Activated B cell treated with CpG ODN at 0.5 μM for 24 hours (primary cell): ENCODE measurements around the gene IKZF1. TPM values are rescaled to one million over a fixed set of nuclear protein-coding genes. Genes with fewer than 3 reads are reported as not detected.
A peak's percentile ranks its signal among the peaks of the same experiment; 100 is the strongest.

Experiments used
- ATAC-seq: fragments of 200-7000 bp; cut with Tn5 transposase; one replicate; pipeline ENCODE4 v1.10.0; 2021; ENCODE audit warnings: low read depth, mild to moderate bottlenecking, moderate library complexity
- CTCF ChIA-PET: fragments of 350-600 bp; sonication (Branson Sonifier 250); formaldehyde crosslinking; loops from one replicate; lab custom pipeline; 2021; ENCODE audit warnings: antibody characterized with exemption; lab: Charles Lee
- POLR2A ChIA-PET: fragments of 350-600 bp; sonication (Branson Sonifier 250); formaldehyde crosslinking; loops from one replicate; lab custom pipeline; 2021; ENCODE audit warnings: antibody characterized with exemption; lab: Charles Lee
- DNase-seq: peaks from one replicate; pipeline ENCODE4 v3.0.0; 2022
- H3K27ac Mint-ChIP-seq: one replicate; pipeline ENCODE4 v1.8.0; 2020; ENCODE audit warnings: mixed read lengths
- H3K27me3 Mint-ChIP-seq: one replicate; pipeline ENCODE4 v1.8.0; 2021; ENCODE audit warnings: mixed read lengths
- H3K36me3 Mint-ChIP-seq: one replicate; pipeline ENCODE4 v1.8.0; 2021; ENCODE audit warnings: low read depth, mixed read lengths
- H3K4me1 Mint-ChIP-seq: one replicate; pipeline ENCODE4 v1.8.0; 2021; ENCODE audit warnings: mixed read lengths
- H3K4me3 Mint-ChIP-seq: one replicate; pipeline ENCODE4 v1.8.0; 2020; ENCODE audit warnings: mild to moderate bottlenecking, mixed read lengths
- H3K9me3 Mint-ChIP-seq: one replicate; pipeline ENCODE4 v1.8.0; 2020; ENCODE audit warnings: mixed read lengths
- intact Hi-C: fragments of 100-400 bp; cut with micrococcal nuclease; formaldehyde crosslinking; loops from one replicate; pipeline ENCODE4 v1.15.1; 2024
- total RNA-seq: library from RNA; stranded (reverse); gene quantifications from 2 replicates; pipeline ENCODE4 v1.2.3, GENCODE V29; 2022
- TF ChIP-seq, protein P1 (sequence below): fragments of 200-600 bp; IDR thresholded peaks from one replicate; pipeline ENCODE4 v1.8.0; 2022; ENCODE audit warnings: antibody characterized with exemption, mild to moderate bottlenecking

IKZF1 gene
- total RNA-seq, 1 donor from 2014 or later = 325 TPM

DNA sequence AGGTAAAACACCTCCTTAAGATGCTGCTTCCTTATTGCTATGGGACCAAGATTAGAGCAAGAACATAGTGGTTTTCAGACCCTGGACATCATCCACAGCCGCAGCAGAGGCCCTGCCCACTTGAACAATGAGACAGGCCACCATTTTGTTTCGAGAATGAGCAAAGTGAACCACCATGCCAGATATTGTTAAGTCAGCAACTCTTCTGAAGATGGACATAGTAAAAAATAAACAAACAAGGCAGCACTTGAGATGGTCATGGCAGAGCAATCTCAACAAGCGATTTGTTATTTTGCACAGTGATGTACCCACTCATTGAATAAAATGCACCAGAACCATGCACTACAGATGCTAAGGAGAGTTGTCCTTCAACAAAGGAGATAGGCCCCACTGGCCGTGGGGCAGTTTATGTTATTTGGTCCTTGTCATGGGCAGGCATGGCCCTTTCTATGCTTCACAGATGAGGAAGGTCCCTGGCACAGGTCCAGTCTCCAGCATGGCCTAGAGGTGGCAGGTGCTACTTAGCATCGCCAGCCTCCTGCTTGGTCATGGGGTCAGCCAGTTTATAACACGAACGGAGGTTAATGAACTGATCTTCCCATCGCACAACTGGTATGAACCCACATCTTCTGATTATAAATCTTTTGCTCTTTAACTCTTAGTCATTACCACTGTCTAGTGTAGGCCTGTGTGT, 44.1 kb downstream of the IKZF1 start:
- H3K9me3 Mint-ChIP-seq = no peaks in the 10 kb centered on the region
- CTCF ChIA-PET = interaction anchor here (0.6 kb wide), 1 partner anchor 143 kb away, joined by 3 read pairs; no protein-coding TSS in a partner anchor
- POLR2A ChIA-PET = interaction anchor here (1.0 to 10.1 kb wide), 4 partner anchors 10 to 40 kb away, joined by 4 to 182 read pairs (median 52); partner anchors contain the start of gene IKZF1
- peak overlapping the region; percentile 30 for H3K4me3 Mint-ChIP-seq
- ATAC-seq (no peak), DNase-seq (no peak)
- H3K27ac Mint-ChIP-seq = peak overlapping the region; percentile 88
- peaks cover 92% of the 10 kb centered on the region for H3K4me1 Mint-ChIP-seq
- peaks cover 80% of the 10 kb centered on the region for H3K36me3 Mint-ChIP-seq
- intact Hi-C loops = no loop called here
- no peaks in the 10 kb centered on the region for H3K27me3 Mint-ChIP-seq
- TF ChIP-seq, protein P1, sequence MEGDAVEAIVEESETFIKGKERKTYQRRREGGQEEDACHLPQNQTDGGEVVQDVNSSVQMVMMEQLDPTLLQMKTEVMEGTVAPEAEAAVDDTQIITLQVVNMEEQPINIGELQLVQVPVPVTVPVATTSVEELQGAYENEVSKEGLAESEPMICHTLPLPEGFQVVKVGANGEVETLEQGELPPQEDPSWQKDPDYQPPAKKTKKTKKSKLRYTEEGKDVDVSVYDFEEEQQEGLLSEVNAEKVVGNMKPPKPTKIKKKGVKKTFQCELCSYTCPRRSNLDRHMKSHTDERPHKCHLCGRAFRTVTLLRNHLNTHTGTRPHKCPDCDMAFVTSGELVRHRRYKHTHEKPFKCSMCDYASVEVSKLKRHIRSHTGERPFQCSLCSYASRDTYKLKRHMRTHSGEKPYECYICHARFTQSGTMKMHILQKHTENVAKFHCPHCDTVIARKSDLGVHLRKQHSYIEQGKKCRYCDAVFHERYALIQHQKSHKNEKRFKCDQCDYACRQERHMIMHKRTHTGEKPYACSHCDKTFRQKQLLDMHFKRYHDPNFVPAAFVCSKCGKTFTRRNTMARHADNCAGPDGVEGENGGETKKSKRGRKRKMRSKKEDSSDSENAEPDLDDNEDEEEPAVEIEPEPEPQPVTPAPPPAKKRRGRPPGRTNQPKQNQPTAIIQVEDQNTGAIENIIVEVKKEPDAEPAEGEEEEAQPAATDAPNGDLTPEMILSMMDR = no peak

DNA sequence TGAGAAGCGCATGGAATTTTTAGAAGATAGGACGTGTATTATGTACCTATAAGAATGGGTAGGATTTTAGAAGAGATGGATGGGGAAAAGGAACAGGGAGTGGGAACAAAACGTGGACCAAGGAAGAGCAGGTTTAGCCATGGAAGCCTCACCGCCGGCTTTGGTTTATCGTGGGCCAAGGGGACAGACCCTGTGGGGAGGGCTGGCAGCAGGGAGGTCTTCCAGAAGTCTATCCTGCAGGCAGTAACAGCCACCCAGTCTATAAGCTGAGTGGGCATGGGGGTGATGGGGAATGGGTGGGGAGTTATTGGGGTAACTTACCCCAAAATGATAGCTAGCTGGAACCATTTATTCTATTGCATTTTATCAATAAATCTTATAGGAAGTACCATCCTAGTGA, 44.9 kb downstream of the IKZF1 start:
- H3K4me1 Mint-ChIP-seq = peaks cover 92% of the 10 kb centered on the region
- TF ChIP-seq, protein P1 = no peak
- H3K27ac Mint-ChIP-seq = peak overlapping the region; percentile 88
- DNase-seq (no peak), ATAC-seq (no peak)
- CTCF ChIA-PET = interaction anchor here (0.6 kb wide), 1 partner anchor 144 kb away, joined by 3 read pairs; no protein-coding TSS in a partner anchor
- H3K4me3 Mint-ChIP-seq = peak overlapping the region; percentile 32
- peaks cover 80% of the 10 kb centered on the region for H3K36me3 Mint-ChIP-seq
- intact Hi-C loops = no loop called here
- no peaks in the 10 kb centered on the region for H3K9me3 Mint-ChIP-seq
- POLR2A ChIA-PET = interaction anchor here (1.0 to 10.1 kb wide), 11 partner anchors 8 to 143 kb away, joined by 3 to 182 read pairs (median 7); partner anchors contain the start of gene IKZF1
- H3K27me3 Mint-ChIP-seq = no peaks in the 10 kb centered on the region

DNA sequence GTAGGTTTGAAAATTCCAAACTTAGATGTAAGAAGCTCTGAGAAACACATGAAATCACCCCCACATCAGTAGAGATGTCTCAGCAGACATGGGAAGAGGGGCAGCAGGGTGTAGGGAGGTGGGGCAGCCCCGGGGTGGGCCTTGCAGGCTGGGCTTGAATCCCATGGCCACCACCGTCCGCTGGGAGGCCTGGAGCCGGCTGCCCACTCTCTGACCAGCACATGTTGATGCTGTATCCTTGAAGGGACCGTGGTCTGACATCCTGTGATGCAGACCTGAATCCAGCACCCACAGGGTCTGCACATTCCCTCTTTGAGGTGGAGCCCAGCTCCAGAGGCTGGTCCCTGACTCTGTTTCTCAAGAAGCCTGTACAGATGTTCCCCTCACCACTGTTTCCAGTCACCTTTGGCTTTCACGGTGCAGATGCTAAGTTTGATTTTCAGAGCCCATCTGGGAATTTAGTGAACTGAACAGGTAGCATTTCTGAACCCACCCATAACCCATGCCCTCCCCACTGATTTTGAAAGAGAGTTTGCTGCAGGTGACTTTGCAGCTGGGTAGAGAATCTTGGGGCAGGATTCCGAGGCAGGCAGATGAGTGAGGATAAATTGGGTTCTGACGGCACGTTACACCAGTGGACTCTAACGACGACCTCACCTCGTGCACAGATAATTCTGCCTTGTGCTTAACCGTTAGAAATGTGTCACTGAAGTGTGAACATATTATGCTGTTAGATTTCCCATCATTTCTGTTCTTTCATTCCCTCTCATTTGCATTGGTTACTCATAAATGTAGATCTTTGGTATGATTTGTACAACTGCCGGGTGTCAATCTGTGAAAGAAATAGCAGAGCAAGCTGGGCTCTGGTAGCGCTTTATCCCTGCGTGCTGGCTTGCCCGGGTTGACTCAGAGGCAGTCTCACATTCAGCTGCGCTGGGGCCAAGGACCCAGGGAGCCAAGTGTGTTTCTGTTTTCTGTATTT, 45.7 kb downstream of the IKZF1 start:
- DNase-seq (no peak), ATAC-seq (peak; percentile 76)
- Mint-ChIP-seq H3K36me3 (peaks cover 83% of the 10 kb centered on the region), H3K27me3 (no peaks in the 10 kb centered on the region), H3K4me1 (peaks cover 95% of the 10 kb centered on the region), H3K9me3 (no peaks in the 10 kb centered on the region), H3K27ac (peak overlapping the region; percentile 88), H3K4me3 (peak overlapping the region; percentile 42)
- intact Hi-C loops = loop anchor here (1.0 to 5.0 kb wide), 6 partner anchors 8 to 143 kb away; no protein-coding TSS in a partner anchor
- ChIA-PET CTCF (interaction anchor here (0.7 to 3.2 kb wide), 7 partner anchors 9 to 144 kb away, joined by 3 to 19 read pairs (median 3); no protein-coding TSS in a partner anchor), POLR2A (interaction anchor here (0.6 to 10.1 kb wide), 26 partner anchors 8 to 199 kb away, joined by 3 to 182 read pairs (median 4); partner anchors contain the start of gene IKZF1)
- TF ChIP-seq, protein P1 = no peak

DNA sequence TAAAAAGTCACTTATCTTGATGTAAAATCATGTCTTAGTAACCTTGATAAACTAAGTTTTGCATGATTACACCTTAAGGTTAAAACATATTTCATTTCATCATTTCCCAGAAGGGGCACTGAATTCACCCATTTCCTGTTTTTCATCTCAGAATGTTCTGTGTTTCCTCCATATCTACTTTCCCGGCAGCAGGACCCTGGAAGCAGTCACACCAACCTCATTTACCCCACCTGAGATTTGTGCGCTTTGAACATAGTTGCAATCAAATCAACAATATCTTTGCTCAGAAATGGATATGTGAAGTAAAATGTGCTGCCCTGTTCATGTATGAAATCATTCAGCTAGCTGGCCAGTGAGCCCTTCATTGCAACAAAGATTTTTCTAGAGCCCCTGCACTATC, 46.8 kb downstream of the IKZF1 start:
- Mint-ChIP-seq H3K36me3 (peaks cover 82% of the 10 kb centered on the region), H3K4me1 (peaks cover 92% of the 10 kb centered on the region), H3K27ac (peak overlapping the region; percentile 88), H3K27me3 (no peaks in the 10 kb centered on the region), H3K4me3 (peak overlapping the region; percentile 42), H3K9me3 (no peaks in the 10 kb centered on the region)
- ChIA-PET POLR2A (interaction anchor here (0.6 to 10.1 kb wide), 26 partner anchors 10 to 203 kb away, joined by 3 to 182 read pairs (median 6); partner anchors contain the start of gene IKZF1), CTCF (interaction anchor here (0.7 to 3.2 kb wide), 12 partner anchors 10 to 206 kb away, joined by 3 to 19 read pairs (median 4); no protein-coding TSS in a partner anchor)
- DNase-seq = no peak
- intact Hi-C loops = loop anchor here (5.0 kb wide), 2 partner anchors 84 to 144 kb away; no protein-coding TSS in a partner anchor
- TF ChIP-seq, protein P1 = no peak
- no peak for ATAC-seq
